ENCODE data around the gene MICAL2. TPM values are rescaled to one million over a fixed set of nuclear protein-coding genes. Genes with fewer than 3 reads are reported as not detected.

The MICAL2 gene
- total RNA-seq, 2 experiments from 2014 or later, result not detected

DNA sequence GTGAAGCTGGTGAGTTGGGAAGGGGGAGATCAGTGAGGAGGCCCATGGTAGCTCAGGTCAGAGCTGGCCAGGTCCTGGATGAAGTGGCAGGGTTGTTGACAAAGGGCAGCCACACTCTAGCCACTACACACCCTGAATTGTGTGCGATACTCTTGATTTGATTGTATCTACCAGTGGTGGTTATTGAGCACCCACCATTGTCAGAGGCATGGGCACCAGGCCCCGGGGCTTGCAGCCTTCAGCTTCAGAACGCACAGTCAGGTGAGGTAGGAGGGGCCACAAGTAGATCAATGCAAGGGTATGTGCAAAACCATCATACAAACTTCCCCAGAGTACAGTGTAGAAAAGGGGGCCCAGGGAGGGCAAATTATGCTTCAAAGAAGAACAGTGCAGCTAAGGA is 38.1 kb downstream of the MICAL2 start:
- no peak for DNase-seq (ENCODE audit: low spot score)
- BruUV-seq (replicated peaks), result no TSS peak
- Histone ChIP-seq H3K27ac (ENCODE audit: low read depth, low read length, poor library complexity, severe bottlenecking) (no peak overlapping the region), H3K9me3 (ENCODE audit: low read length) (no peaks in the 10 kb centered on the region), H2AFZ (ENCODE audit: low read length) (no peak overlapping the region), H3K4me2 (ENCODE audit: low read length) (no peak overlapping the region), H4K20me1 (ENCODE audit: insufficient read depth, low read length) (no peaks in the 10 kb centered on the region), H3K36me3 (ENCODE audit: insufficient read depth, low read length) (no peaks in the 10 kb centered on the region), H3K4me1 (ENCODE audit: insufficient read depth, low read length, poor library complexity, severe bottlenecking) (no peaks in the 10 kb centered on the region), H3K4me3 (ENCODE audit: low read depth, low read length, poor library complexity, severe bottlenecking) (no peak overlapping the region), H3K79me2 (ENCODE audit: insufficient read depth, low read depth, low read length) (no peaks in the 10 kb centered on the region), H3K9me2 (ENCODE audit: insufficient read depth, low read length) (no peaks in the 10 kb centered on the region)
- POLR2A ChIA-PET, result no interaction called here
- intact Hi-C loops (cut with micrococcal nuclease; ENCODE audit: unreplicated experiment), result no loop called here
- no peak for TF ChIP-seq EZH2phosphoT487 (IDR thresholded peaks at IDR 0.05; ENCODE audit: borderline replicate concordance, low read depth, low read length)
- TF ChIP-seq, protein P1, sequence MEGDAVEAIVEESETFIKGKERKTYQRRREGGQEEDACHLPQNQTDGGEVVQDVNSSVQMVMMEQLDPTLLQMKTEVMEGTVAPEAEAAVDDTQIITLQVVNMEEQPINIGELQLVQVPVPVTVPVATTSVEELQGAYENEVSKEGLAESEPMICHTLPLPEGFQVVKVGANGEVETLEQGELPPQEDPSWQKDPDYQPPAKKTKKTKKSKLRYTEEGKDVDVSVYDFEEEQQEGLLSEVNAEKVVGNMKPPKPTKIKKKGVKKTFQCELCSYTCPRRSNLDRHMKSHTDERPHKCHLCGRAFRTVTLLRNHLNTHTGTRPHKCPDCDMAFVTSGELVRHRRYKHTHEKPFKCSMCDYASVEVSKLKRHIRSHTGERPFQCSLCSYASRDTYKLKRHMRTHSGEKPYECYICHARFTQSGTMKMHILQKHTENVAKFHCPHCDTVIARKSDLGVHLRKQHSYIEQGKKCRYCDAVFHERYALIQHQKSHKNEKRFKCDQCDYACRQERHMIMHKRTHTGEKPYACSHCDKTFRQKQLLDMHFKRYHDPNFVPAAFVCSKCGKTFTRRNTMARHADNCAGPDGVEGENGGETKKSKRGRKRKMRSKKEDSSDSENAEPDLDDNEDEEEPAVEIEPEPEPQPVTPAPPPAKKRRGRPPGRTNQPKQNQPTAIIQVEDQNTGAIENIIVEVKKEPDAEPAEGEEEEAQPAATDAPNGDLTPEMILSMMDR (conservative IDR thresholded peaks at IDR 0.05; ENCODE audit: low read length), result no peak
- CTCF ChIA-PET (ENCODE audit: unreplicated experiment), result no interaction called here

DNA sequence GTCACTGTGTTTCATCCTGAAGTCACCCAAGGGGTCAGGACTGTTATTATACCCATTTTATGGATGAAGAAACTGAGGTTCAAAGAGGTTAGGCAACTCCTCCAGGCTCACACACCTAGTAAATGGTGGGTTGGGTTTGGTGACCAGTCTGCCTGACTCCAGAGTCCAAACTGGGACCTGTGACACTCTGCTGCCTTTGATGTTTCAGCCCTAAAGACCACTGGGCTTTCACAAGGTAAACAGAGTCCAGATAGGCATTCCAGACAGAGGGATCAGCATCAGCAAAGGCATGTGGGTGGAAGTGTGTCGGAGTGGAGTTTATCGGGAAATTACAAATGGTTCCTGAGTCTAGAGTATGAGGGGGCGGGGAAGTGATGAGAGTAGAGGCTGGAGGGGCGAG is 38.5 kb downstream of the MICAL2 start:
- no peaks in the 10 kb centered on the region for H4K20me1 ChIP-seq (ENCODE audit: insufficient read depth, low read length)
- intact Hi-C loops (cut with micrococcal nuclease; ENCODE audit: unreplicated experiment), result no loop called here
- no peak for TF ChIP-seq EZH2phosphoT487 (IDR thresholded peaks at IDR 0.05; ENCODE audit: borderline replicate concordance, low read depth, low read length)
- TF ChIP-seq, protein P1 (conservative IDR thresholded peaks at IDR 0.05; ENCODE audit: low read length), result no peak
- H3K4me3 ChIP-seq (ENCODE audit: low read depth, low read length, poor library complexity, severe bottlenecking), result no peak overlapping the region
- DNase-seq (ENCODE audit: low spot score), result no peak
- H3K27ac ChIP-seq (ENCODE audit: low read depth, low read length, poor library complexity, severe bottlenecking), result no peak overlapping the region
- ChIA-PET POLR2A (no interaction called here), CTCF (ENCODE audit: unreplicated experiment) (no interaction called here)
- no peak overlapping the region for H3K4me2 ChIP-seq (ENCODE audit: low read length)
- BruUV-seq (replicated peaks), result no TSS peak
- H3K9me3 ChIP-seq (ENCODE audit: low read length), result no peaks in the 10 kb centered on the region
- H3K79me2 ChIP-seq (ENCODE audit: insufficient read depth, low read depth, low read length), result no peaks in the 10 kb centered on the region
- no peaks in the 10 kb centered on the region for H3K4me1 ChIP-seq (ENCODE audit: insufficient read depth, low read length, poor library complexity, severe bottlenecking)
- no peaks in the 10 kb centered on the region for H3K36me3 ChIP-seq (ENCODE audit: insufficient read depth, low read length)
- no peaks in the 10 kb centered on the region for H3K9me2 ChIP-seq (ENCODE audit: insufficient read depth, low read length)
- no peak overlapping the region for H2AFZ ChIP-seq (ENCODE audit: low read length)

DNA sequence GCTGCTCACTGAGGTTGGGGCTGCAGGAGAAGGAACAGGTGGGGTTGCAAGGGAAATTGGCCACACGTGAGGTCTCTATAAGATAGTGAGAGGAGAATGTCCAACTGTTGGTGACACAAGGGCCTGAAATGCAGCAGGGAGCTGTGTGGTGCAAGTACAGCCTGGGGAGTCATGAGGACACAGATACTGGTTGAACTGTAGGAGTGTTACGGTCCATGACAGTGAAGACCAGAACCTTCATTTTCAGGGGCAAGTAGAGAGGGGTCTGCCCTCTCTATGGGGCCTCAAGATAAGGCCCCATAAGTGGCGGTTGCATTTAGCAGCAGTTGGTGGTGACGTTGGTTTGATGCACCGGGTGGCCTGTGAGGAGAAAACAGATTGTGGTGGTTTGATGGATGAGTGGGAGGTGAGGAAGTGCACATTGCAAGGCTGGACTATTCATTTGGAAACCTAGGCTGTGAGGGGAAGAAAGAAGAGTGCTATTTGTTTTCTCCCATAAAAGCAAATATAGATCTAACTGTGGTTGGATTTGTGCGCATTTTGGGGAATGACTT is 39.4 kb downstream of the MICAL2 start:
- intact Hi-C loops (cut with micrococcal nuclease; ENCODE audit: unreplicated experiment), result no loop called here
- no peaks in the 10 kb centered on the region for H3K9me2 ChIP-seq (ENCODE audit: insufficient read depth, low read length)
- ChIA-PET POLR2A (no interaction called here), CTCF (ENCODE audit: unreplicated experiment) (no interaction called here)
- H3K4me1 ChIP-seq (ENCODE audit: insufficient read depth, low read length, poor library complexity, severe bottlenecking), result no peaks in the 10 kb centered on the region
- no peaks in the 10 kb centered on the region for H3K36me3 ChIP-seq (ENCODE audit: insufficient read depth, low read length)
- no TSS peak for BruUV-seq (replicated peaks)
- no peaks in the 10 kb centered on the region for H3K79me2 ChIP-seq (ENCODE audit: insufficient read depth, low read depth, low read length)
- H3K27ac ChIP-seq (ENCODE audit: low read depth, low read length, poor library complexity, severe bottlenecking), result no peak overlapping the region
- TF ChIP-seq EZH2phosphoT487 (IDR thresholded peaks at IDR 0.05; ENCODE audit: borderline replicate concordance, low read depth, low read length), result no peak
- TF ChIP-seq, protein P1 (conservative IDR thresholded peaks at IDR 0.05; ENCODE audit: low read length), result no peak
- H3K4me3 ChIP-seq (ENCODE audit: low read depth, low read length, poor library complexity, severe bottlenecking), result no peak overlapping the region
- DNase-seq (ENCODE audit: low spot score), result no peak
- no peak overlapping the region for H3K4me2 ChIP-seq (ENCODE audit: low read length)
- no peaks in the 10 kb centered on the region for H3K9me3 ChIP-seq (ENCODE audit: low read length)
- no peaks in the 10 kb centered on the region for H4K20me1 ChIP-seq (ENCODE audit: insufficient read depth, low read length)
- no peak overlapping the region for H2AFZ ChIP-seq (ENCODE audit: low read length)

Measured in OCI-LY7 (cell line).